K562 (cell line): ENCODE results near the gene CYB5R3. TPM values are rescaled to one million over a fixed set of nuclear protein-coding genes. Genes with fewer than 3 reads are reported as not detected.
A peak's percentile ranks its signal among the peaks of the same experiment; 100 is the strongest.

Experiments
- ATAC-seq: fragments of 200-7000 bp; cut with Tn5 transposase; 3 replicates; pipeline ENCODE4 v1.9.1; 2020; ENCODE audit warnings: moderate library complexity
- BruUV-seq: library from RNA; stranded (reverse); fragments of 400-500 nt; replicated peaks from 2 replicates; lab custom pipeline; 2021; lab: Mats Ljungman, UMichigan
- CTCF ChIA-PET: fragments of 300-600 bp; formaldehyde crosslinking; extraction: SDS; loops from one replicate; lab custom pipeline; 2021; ENCODE audit warnings: low intra/inter-chr PET ratio; lab: Yijun Ruan, JAX
- POLR2A ChIA-PET: fragments of 300-600, 350-650 bp; sonication (Branson Sonifier 250); formaldehyde crosslinking; extraction: SDS; loops from one replicate; lab custom pipeline; 2021; ENCODE audit warnings: antibody characterized with exemption, inconsistent platforms; lab: Yijun Ruan, JAX
- DNase-seq, 4 experiments: peaks; one replicate each; pipeline versions ENCODE4 v3.0.0 to v3.0.0-alpha.2; 2011 to 2018; ENCODE audit warnings: low spot score in 3 of 4, mixed read lengths in 3 of 4; ENCODE audit errors: extremely low read depth in 1 of 4
- FAIRE-seq: peaks from 2 replicates; lab custom pipeline; 2011; peaks lifted over from hg19 to GRCh38; lab: Jason Lieb, UNC
- H2AFZ ChIP-seq: 2 replicates; pipeline ENCODE4 v1.6.0; 2011; ENCODE audit warnings: low read depth, low read length, control low read depth, inconsistent platforms
- H3K27ac ChIP-seq: fragments of 200-600 bp; 3 replicates; pipeline ENCODE4 v1.8.0; 2011; ENCODE audit warnings: low read depth, mild to moderate bottlenecking, control low read depth, inconsistent platforms, low read length, moderate library complexity, mixed read lengths; ENCODE audit errors: extremely low read depth
- H3K27me3 ChIP-seq, 2 experiments: fragments of 300-600 bp in 1 of 2; 2 replicates in 1 of 2; 3 replicates in 1 of 2; pipeline versions ENCODE4 v1.6.0 to v1.8.0; 2011; ENCODE audit warnings: inconsistent platforms in 2 of 2, low read length in 2 of 2, mild to moderate bottlenecking in 1 of 2, mixed read lengths in 1 of 2, moderate library complexity in 1 of 2; ENCODE audit not compliant: control insufficient read depth in 2 of 2, insufficient read depth in 2 of 2
- H3K36me3 ChIP-seq: fragments of 300-600 bp; 3 replicates; pipeline ENCODE4 v1.8.0; 2011; ENCODE audit warnings: mild to moderate bottlenecking, low read length, inconsistent platforms; ENCODE audit not compliant: control insufficient read depth, insufficient read depth
- H3K4me1 ChIP-seq, 2 experiments: fragments of 200-600 bp in 1 of 2; replicated peaks in 1 of 2; 2 replicates in 1 of 2; 3 replicates in 1 of 2; pipeline versions ENCODE4 v1.5.1 to v1.8.0; 2011; ENCODE audit warnings: inconsistent platforms in 2 of 2, low read length in 2 of 2, mild to moderate bottlenecking in 1 of 2, mixed read lengths in 1 of 2, moderate library complexity in 1 of 2; ENCODE audit not compliant: control insufficient read depth in 2 of 2, insufficient read depth in 2 of 2
- H3K4me2 ChIP-seq: 2 replicates; pipeline ENCODE4 v1.6.1; 2011; ENCODE audit warnings: low read length, control low read depth, inconsistent platforms, mixed read lengths; ENCODE audit not compliant: insufficient read depth
- H3K4me3 ChIP-seq: fragments of 200-600 bp; sonication (generic), shearing (Covaris generic); 2 replicates; pipeline ENCODE4 v1.5.1; 2016; ENCODE audit warnings: control low read depth, inconsistent platforms
- H3K79me2 ChIP-seq: fragments of 200-600 bp; 3 replicates; pipeline ENCODE4 v1.8.0; 2011; ENCODE audit warnings: low read length, inconsistent platforms; ENCODE audit not compliant: control insufficient read depth, insufficient read depth
- H3K9ac ChIP-seq, 2 experiments: 2 replicates each; pipeline versions ENCODE4 v1.6.0 to v1.6.1; 2011; ENCODE audit warnings: low read depth in 2 of 2, low read length in 2 of 2, control low read depth in 1 of 2, inconsistent platforms in 1 of 2, mild to moderate bottlenecking in 1 of 2, mixed read lengths in 1 of 2; ENCODE audit not compliant: insufficient read depth in 1 of 2
- H3K9me1 ChIP-seq: one replicate; pipeline ENCODE4 v1.6.0; 2011; ENCODE audit warnings: inconsistent platforms, mild to moderate bottlenecking, low read length, moderate library complexity; ENCODE audit not compliant: control insufficient read depth, insufficient read depth
- H3K9me3 ChIP-seq: replicated peaks from 2 replicates; pipeline ENCODE4 v1.5.1; 2011; ENCODE audit warnings: low read depth, low read length, inconsistent platforms; ENCODE audit not compliant: control insufficient read depth, insufficient read depth
- H4K20me1 ChIP-seq: replicated peaks from 2 replicates; pipeline ENCODE4 v1.6.1; 2011; ENCODE audit warnings: low read length, inconsistent platforms, mixed read lengths; ENCODE audit not compliant: control insufficient read depth, insufficient read depth
- MITF ChIP-seq: IDR thresholded peaks from 2 replicates; pipeline ENCODE4 v1.6.1; 2014; ENCODE audit warnings: antibody characterized with exemption
- POLR2G ChIP-seq: fragments of 200-400 bp; formaldehyde crosslinking; IDR thresholded peaks from 2 replicates; pipeline ENCODE4 v1.6.1; 2017; ENCODE audit warnings: low read depth, mild to moderate bottlenecking, antibody characterized with exemption, low read length, moderate library complexity
- RBM22 ChIP-seq: fragments of 200-400 bp; formaldehyde crosslinking; IDR thresholded peaks from 2 replicates; pipeline ENCODE4 v1.6.1; 2018; ENCODE audit warnings: low read length, low read depth; ENCODE audit not compliant: poor library complexity, severe bottlenecking
- ZNF699 ChIP-seq: fragments of 250-450 bp; sonication (Bioruptor Pico); IDR thresholded peaks from 2 replicates; pipeline ENCODE4 v1.8.0; 2021; ENCODE audit warnings: mild to moderate bottlenecking, moderate library complexity; ENCODE audit not compliant: insufficient replicate concordance
- WGBS: fragments of 100-300 bp; shearing (Covaris generic); methylation state at CpG from one replicate; pipeline ENCODE4 v1.1.6; 2016; ENCODE audit warnings: low coverage, mixed read lengths; ENCODE audit not compliant: insufficient coverage; ENCODE audit errors: missing lambda C conversion rate; 5-methylcytosine and 5-hydroxymethylcytosine counted together
- in situ Hi-C: fragments of 300-500 bp; cut with MboI; formaldehyde crosslinking; loops from 4 replicates; pipeline ENCODE4 v1.15.0; 2018; ENCODE audit warnings: inconsistent platforms, mixed read lengths
- intact Hi-C: fragments of 100-400 bp; cut with micrococcal nuclease; formaldehyde crosslinking; loops from 2 replicates; pipeline ENCODE4 v1.14.2; 2022
- polyA plus RNA-seq, 8 experiments: library from polyadenylated mRNA; depleted of rRNA in 4 of 8; stranded (reverse) in 5 of 8; unstranded in 3 of 8; fragments of >200 nt; fragmentation: Nextera tagmentation in 2 of 8; fragmentation: Illumina TruSeq in 1 of 8; extraction: Ambion mirVana in 2 of 8; extraction: Trizol in 1 of 8; gene quantifications; 2 replicates each; pipeline versions ENCODE4 v1.2.1 to v1.2.3, GENCODE V29; 2011 to 2014; ENCODE audit warnings: inconsistent platforms in 1 of 8, missing spikeins in 1 of 8
- total RNA-seq, 7 experiments: library from RNA; depleted of rRNA in 6 of 7; stranded (reverse); fragments of >200 nt in 6 of 7; fragmentation: Illumina TruSeq in 2 of 7; extraction: Trizol in 2 of 7; gene quantifications; 2 replicates each; pipeline versions ENCODE4 v1.2.1 to v1.2.3, GENCODE V29; 2011 to 2021; ENCODE audit warnings: low replicate concordance in 1 of 7

Gene CYB5R3
- total and polyA plus RNA-seq, 9 of the 15 experiments (the other 6 are each of a cell fraction or from before 2014, with no cell fraction given), result 1.4 to 66.8 (median 23.4) TPM

GRCh38 chr22:42619261-42620063, 29.7 kb downstream of the CYB5R3 start:
- no peak overlapping the region; the same call in 2 of the 3 replicates for H3K27ac ChIP-seq
- no peak for DNase-seq
- H2AFZ ChIP-seq, result no peak overlapping the region
- no peaks in the 10 kb centered on the region for H4K20me1 ChIP-seq
- peaks cover 1% of the 10 kb centered on the region; the same call in 1 of the 3 replicates for H3K79me2 ChIP-seq
- no peak for FAIRE-seq
- no peaks in the 10 kb centered on the region for H3K9me3 ChIP-seq
- ATAC-seq, result no peak
- TF ChIP-seq MITF, result no peak
- TF ChIP-seq RBM22, result no peak
- 0 out of 2 replicates have a peak, but pooled peaks have one; percentile 18 for TF ChIP-seq POLR2G
- no peak for TF ChIP-seq ZNF699 (CRISPR knock-in tag)
- WGBS, result 97% methylated on average over 9 of the region's 35 CpGs
- no peak overlapping the region for H3K4me3 ChIP-seq
- in situ Hi-C loops, result no loop called here
- H3K9ac ChIP-seq, result peak overlapping the region in 1 of 2 experiments; percentile 58; a peak in 1 of 4 replicates
- peaks cover 21 to 59% of the 10 kb centered on the region in 2 experiments; a peak in 4 of 5 replicates for H3K4me1 ChIP-seq
- intact Hi-C loops, result loop anchor here (10.0 kb wide), 1 partner anchor 75 kb away; no protein-coding TSS in a partner anchor
- peaks cover 4% of the 10 kb centered on the region for H3K9me1 ChIP-seq
- H3K4me2 ChIP-seq, result no peak overlapping the region
- peaks cover 29% of the 10 kb centered on the region; the same call in 1 of the 3 replicates for H3K36me3 ChIP-seq
- ChIA-PET CTCF (no interaction called here), POLR2A (no interaction called here)
- TSS peak; percentile 39 for BruUV-seq
- no peaks in the 10 kb centered on the region for H3K27me3 ChIP-seq
